BLaER1 treated with 17β-estradiol and CSF1 and Interleukin-3, amounts not matched to agents 10 nM and 100 nM (cell line): ENCODE data around the gene ZNF221.

Experiments used
- H3K27ac ChIP-seq, 11 experiments: shearing (Covaris generic); formaldehyde crosslinking; 2 replicates each; pipeline ENCODE4 v1.8.1; 2022
- H3K27me3 ChIP-seq, 11 experiments: shearing (Covaris generic); formaldehyde crosslinking; 2 replicates each; pipeline ENCODE4 v1.8.1; 2022
- H3K36me3 ChIP-seq, 11 experiments: shearing (Covaris generic); formaldehyde crosslinking; 2 replicates each; pipeline ENCODE4 v1.8.1; 2022
- H3K4me1 ChIP-seq, 10 experiments: shearing (Covaris generic); formaldehyde crosslinking; 2 replicates each; pipeline ENCODE4 v1.8.1; 2022
- H3K4me2 ChIP-seq, 11 experiments: shearing (Covaris generic); formaldehyde crosslinking; 2 replicates each; pipeline ENCODE4 v1.8.1; 2022
- H3K4me3 ChIP-seq, 10 experiments: shearing (Covaris generic); formaldehyde crosslinking; 2 replicates each; pipeline ENCODE4 v1.8.1; 2022
- H3K9ac ChIP-seq, 11 experiments: shearing (Covaris generic); formaldehyde crosslinking; 2 replicates each; pipeline ENCODE4 v1.8.1; 2022
- H3K9me3 ChIP-seq, 11 experiments: shearing (Covaris generic); formaldehyde crosslinking; replicated peaks in 1 of 11; 2 replicates each; pipeline ENCODE4 v1.8.1; 2022
- H4K20me1 ChIP-seq, 11 experiments: shearing (Covaris generic); formaldehyde crosslinking; 2 replicates each; pipeline ENCODE4 v1.8.1; 2022
- Cebpa-rat ChIP-seq, 11 experiments: shearing (Covaris generic); IDR thresholded peaks; 2 replicates each; pipeline ENCODE4 v1.8.1; 2022

ZNF221 gene

DNA sequence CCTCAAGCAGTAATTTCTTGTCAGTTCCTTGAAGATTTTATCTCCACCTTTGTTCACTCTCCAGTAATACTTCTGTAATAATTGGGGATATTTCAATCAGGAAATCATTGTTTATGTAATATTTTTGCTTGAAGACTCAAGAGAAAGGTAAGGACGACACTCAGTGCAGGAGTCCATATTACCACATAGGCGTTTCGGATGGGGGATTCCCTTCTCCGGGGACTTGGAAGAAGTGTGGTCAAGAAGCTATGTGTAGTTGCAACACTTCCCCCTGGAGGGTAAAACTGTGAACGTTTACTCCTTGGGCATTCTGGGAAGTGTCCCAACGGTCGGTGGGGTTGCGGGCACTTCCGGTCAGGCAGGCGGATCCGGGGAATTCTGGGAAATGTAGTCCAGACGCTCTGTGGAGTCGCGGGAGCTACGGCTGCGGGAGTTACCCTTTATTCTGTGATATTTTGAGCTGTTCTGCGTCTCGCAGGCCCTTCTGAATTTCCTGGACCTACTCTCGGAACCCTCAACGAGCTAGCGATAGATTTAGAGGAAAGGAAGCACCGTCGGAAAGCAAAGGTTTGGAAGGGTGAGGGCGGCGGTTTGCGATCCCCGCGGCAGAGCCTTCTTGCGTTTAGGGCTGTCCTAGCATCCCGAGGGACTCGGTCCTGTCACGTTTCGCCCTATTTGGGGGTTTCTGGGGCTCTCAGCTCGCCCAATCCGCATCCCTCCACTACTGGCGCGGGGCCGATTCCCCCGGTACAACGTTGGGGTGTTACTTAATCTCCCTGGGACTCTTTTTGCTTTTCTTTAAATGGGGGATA is at the start of gene ZNF221:
ZNF221 (plus strand) TSS at position 395 of the 812 bp plus-strand sequence. CDS start 11,499 bp downstream, outside the sequence.
- H3K4me3 ChIP-seq: peak within 1 kb of the TSS; percentile 66 to 76 (median 70)
- peak within 1 kb of the TSS; percentile 39 to 80 (median 67); a peak in 21 of 22 replicates for H3K27ac ChIP-seq
- H3K27me3 ChIP-seq: no peaks in the 10 kb centered on the region
- peaks cover 0 to 9% (median 0%) of the 10 kb centered on the region in 11 experiments; a peak in 2 of 22 replicates for H3K36me3 ChIP-seq
- H3K4me2 ChIP-seq: peak within 1 kb of the TSS; percentile 10 to 64 (median 56); a peak in 21 of 22 replicates
- no peaks in the 10 kb centered on the region for H4K20me1 ChIP-seq
- H3K9me3 ChIP-seq: peaks cover 72 to 99% (median 79%) of the 10 kb centered on the region in 11 experiments
- peak in 6 of 11 experiments; percentile 40 to 54 (median 44); a peak in 8 of 22 replicates for TF ChIP-seq Cebpa-rat (IDR thresholded peaks at IDR 0.05)
- peak within 1 kb of the TSS; percentile 63 to 84 (median 78) for H3K9ac ChIP-seq
- H3K4me1 ChIP-seq: 0 out of 20 replicates have a peak, but pooled peaks cover 0 to 1% (median 0%) of the 10 kb centered on the region in 10 experiments

DNA sequence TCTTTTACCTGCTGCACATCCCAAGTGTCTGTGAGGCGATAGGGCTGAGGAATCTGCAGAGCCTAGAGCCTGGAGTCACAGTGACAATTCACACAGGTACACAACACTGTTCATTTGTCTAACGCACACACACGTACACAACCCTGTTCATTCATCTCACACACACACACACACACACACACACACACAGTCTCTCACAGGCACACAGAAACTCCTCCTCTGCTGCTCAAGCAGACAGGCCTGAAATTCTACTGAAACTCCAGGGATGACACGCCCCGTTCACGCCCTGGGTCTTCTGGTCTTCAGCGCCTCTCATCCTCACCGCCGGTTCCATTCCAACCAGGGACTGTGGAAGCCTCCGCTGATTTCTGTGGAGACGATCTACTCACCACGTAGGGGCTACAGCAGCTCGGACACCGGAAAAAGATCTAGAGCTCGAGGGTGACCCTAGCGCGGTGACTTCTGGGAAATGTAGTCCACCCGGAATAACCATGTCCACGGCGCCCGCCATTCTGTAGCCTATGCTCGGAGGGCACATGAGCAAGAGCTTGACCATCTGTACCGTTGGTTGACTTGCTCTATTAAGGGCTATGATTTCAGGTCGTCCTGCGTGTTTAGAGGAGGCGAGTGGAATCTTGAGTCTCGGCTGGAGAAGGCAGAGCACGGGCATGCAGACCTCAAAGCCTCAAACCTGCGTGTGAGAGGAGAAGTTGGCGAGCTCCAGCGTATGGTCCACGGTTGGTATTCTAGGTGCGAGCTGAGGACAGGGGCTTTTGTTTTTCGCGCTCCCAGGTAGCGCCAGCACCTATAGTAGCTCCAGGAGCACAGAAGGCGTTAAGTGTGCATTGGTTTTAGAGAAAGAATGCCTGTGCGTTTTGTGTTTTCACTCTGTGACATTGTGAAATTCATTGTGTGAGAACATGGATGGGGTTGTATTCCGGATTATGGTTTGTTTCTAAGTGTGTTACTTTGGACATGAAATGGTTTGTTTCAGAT is 49.3 kb upstream of the ZNF221 start:
- peak overlapping the region; percentile 46 to 66 (median 54) for H3K4me3 ChIP-seq
- H3K27ac ChIP-seq: no peak overlapping the region
- H3K9ac ChIP-seq: peak overlapping the region in 5 of 11 experiments; percentile 28 to 58 (median 40); a peak in 6 of 22 replicates
- H3K9me3 ChIP-seq: peaks cover 79 to 100% (median 91%) of the 10 kb centered on the region in 11 experiments
- no peak for TF ChIP-seq Cebpa-rat (IDR thresholded peaks at IDR 0.05)
- peaks cover 0 to 15% (median 0%) of the 10 kb centered on the region in 11 experiments; a peak in 4 of 22 replicates for H3K36me3 ChIP-seq
- H3K27me3 ChIP-seq: no peaks in the 10 kb centered on the region
- H3K4me1 ChIP-seq: peaks cover 0 to 5% (median 0%) of the 10 kb centered on the region in 10 experiments; a peak in 2 of 20 replicates
- H3K4me2 ChIP-seq: peak overlapping the region; percentile 25 to 70 (median 56)
- H4K20me1 ChIP-seq: no peaks in the 10 kb centered on the region

DNA sequence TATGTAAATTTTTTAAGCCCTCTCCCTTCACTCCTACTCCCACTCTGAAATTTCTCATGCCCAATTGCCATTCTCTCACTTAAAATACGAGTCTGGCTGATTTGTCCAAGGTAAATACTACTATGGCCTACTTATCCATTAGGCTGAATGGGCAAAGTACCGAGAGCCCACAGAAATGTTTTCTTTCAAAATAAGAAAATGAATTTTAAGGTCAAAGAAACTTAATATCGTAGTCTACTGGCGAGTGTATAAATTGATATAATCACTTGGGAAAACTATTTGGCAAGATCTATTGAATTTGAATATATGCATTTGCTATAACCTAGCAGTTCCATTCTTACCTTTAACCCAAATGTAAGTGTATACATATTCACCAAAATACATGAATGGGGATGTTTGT is 48.6 kb upstream of the ZNF221 start:
- H3K27ac ChIP-seq: no peak overlapping the region
- no peak for TF ChIP-seq Cebpa-rat (IDR thresholded peaks at IDR 0.05)
- no peaks in the 10 kb centered on the region for H3K27me3 ChIP-seq
- H3K4me3 ChIP-seq: peak overlapping the region in 7 of 10 experiments; percentile 46 to 66 (median 53); a peak in 4 of 20 replicates
- H3K4me2 ChIP-seq: peak overlapping the region in 2 of 11 experiments; percentile 66 to 70; a peak in 4 of 22 replicates
- peaks cover 77 to 100% (median 92%) of the 10 kb centered on the region in 11 experiments for H3K9me3 ChIP-seq
- peaks cover 0 to 10% (median 0%) of the 10 kb centered on the region in 11 experiments; a peak in 3 of 22 replicates for H3K36me3 ChIP-seq
- no peak overlapping the region for H3K9ac ChIP-seq
- H4K20me1 ChIP-seq: no peaks in the 10 kb centered on the region
- H3K4me1 ChIP-seq: peaks cover 0 to 5% (median 0%) of the 10 kb centered on the region in 10 experiments; a peak in 2 of 20 replicates

GRCh38 chr19:43905897-43906296 is 45.1 kb upstream of the ZNF221 start:
- Histone ChIP-seq H3K4me2 (no peak overlapping the region), H3K9me3 (peaks cover 81 to 100% (median 96%) of the 10 kb centered on the region in 11 experiments), H3K27me3 (no peaks in the 10 kb centered on the region), H3K4me3 (no peak overlapping the region), H3K27ac (no peak overlapping the region), H3K9ac (no peak overlapping the region), H3K4me1 (peaks cover 0 to 5% (median 0%) of the 10 kb centered on the region in 10 experiments; a peak in 2 of 20 replicates), H4K20me1 (no peaks in the 10 kb centered on the region), H3K36me3 (peaks cover 0 to 24% (median 3%) of the 10 kb centered on the region in 11 experiments; a peak in 8 of 22 replicates)
- no peak for TF ChIP-seq Cebpa-rat (IDR thresholded peaks at IDR 0.05)

- Histone ChIP-seq H3K27ac (no peak overlapping the region), H4K20me1 (no peaks in the 10 kb centered on the region), H3K4me1 (no peaks in the 10 kb centered on the region; a peak in 1 of 20 replicates), H3K4me3 (no peak overlapping the region), H3K36me3 (peaks cover 3 to 30% (median 11%) of the 10 kb centered on the region in 11 experiments; a peak in 20 of 22 replicates), H3K9ac (no peak overlapping the region), H3K9me3 (peaks cover 83 to 100% (median 97%) of the 10 kb centered on the region in 11 experiments), H3K4me2 (no peak overlapping the region), H3K27me3 (no peaks in the 10 kb centered on the region)
- TF ChIP-seq Cebpa-rat (IDR thresholded peaks at IDR 0.05): no peak
These were observed 44.3 kb upstream of the ZNF221 start for GRCh38 chr19:43906774-43907173.

GRCh38 chr19:43908659-43909058 is 42.4 kb upstream of the ZNF221 start:
- no peak overlapping the region for H3K9ac ChIP-seq
- H4K20me1 ChIP-seq: no peaks in the 10 kb centered on the region
- H3K4me3 ChIP-seq: no peak overlapping the region
- no peak overlapping the region for H3K4me2 ChIP-seq
- no peak for TF ChIP-seq Cebpa-rat (IDR thresholded peaks at IDR 0.05)
- H3K27me3 ChIP-seq: peaks cover 0 to 5% (median 0%) of the 10 kb centered on the region in 11 experiments; a peak in 1 of 22 replicates
- no peaks in the 10 kb centered on the region for H3K4me1 ChIP-seq
- peaks cover 83 to 100% (median 97%) of the 10 kb centered on the region in 11 experiments for H3K9me3 ChIP-seq
- no peak overlapping the region for H3K27ac ChIP-seq
- H3K36me3 ChIP-seq: peaks cover 22 to 49% (median 27%) of the 10 kb centered on the region in 11 experiments

- Histone ChIP-seq H3K27ac (no peak overlapping the region), H3K9ac (no peak overlapping the region)
These were observed 40.1 kb upstream of the ZNF221 start for GRCh38 chr19:43910884-43911283.

GRCh38 chr19:43913383-43913782 is 37.6 kb upstream of the ZNF221 start:
- H3K4me3 ChIP-seq: peak overlapping the region in 9 of 10 experiments; percentile 13 to 54 (median 37); a peak in 12 of 20 replicates
- H3K27me3 ChIP-seq: peaks cover 0 to 5% (median 0%) of the 10 kb centered on the region in 11 experiments; a peak in 1 of 22 replicates
- no peak overlapping the region for H3K4me2 ChIP-seq
- no peaks in the 10 kb centered on the region for H3K4me1 ChIP-seq
- H4K20me1 ChIP-seq: no peaks in the 10 kb centered on the region
- no peak for TF ChIP-seq Cebpa-rat (IDR thresholded peaks at IDR 0.05)
- H3K9me3 ChIP-seq: peaks cover 90 to 100% (median 99%) of the 10 kb centered on the region in 11 experiments
- H3K36me3 ChIP-seq: peaks cover 70 to 86% (median 75%) of the 10 kb centered on the region in 11 experiments
- no peak overlapping the region for H3K27ac ChIP-seq
- H3K9ac ChIP-seq: no peak overlapping the region

More at GRCh38 chr19:43910884-43911283, 40.1 kb upstream of the ZNF221 start:
- no peak for TF ChIP-seq Cebpa-rat (IDR thresholded peaks at IDR 0.05)
- Histone ChIP-seq H3K4me3 (no peak overlapping the region), H3K27me3 (peaks cover 0 to 5% (median 0%) of the 10 kb centered on the region in 11 experiments; a peak in 1 of 22 replicates), H3K36me3 (peaks cover 45 to 65% (median 50%) of the 10 kb centered on the region in 11 experiments), H3K9me3 (peaks cover 87 to 100% (median 98%) of the 10 kb centered on the region in 11 experiments), H4K20me1 (no peaks in the 10 kb centered on the region), H3K4me1 (no peaks in the 10 kb centered on the region), H3K4me2 (no peak overlapping the region)
